SH-SY5Y (cell line): ENCODE data around the gene RABGAP1.

Source experiments
- GATA2 ChIP-seq: IDR thresholded peaks from 2 replicates; pipeline ENCODE4 v1.6.1; 2011; ENCODE audit warnings: mild to moderate bottlenecking, low read depth, low read length
- GATA3 ChIP-seq: IDR thresholded peaks from 2 replicates; pipeline ENCODE4 v1.6.1; 2011; ENCODE audit warnings: low read depth, mild to moderate bottlenecking, low read length, moderate library complexity

GRCh38 chr9:123064716-123065115 lies 123.9 kb downstream of the RABGAP1 start:
- TF ChIP-seq GATA2 (no peak), GATA3 (no peak)
